DND-41 (cell line): ENCODE data around the gene NKAIN2.
"Not testable (repeated sequence)": the region's sequence is repeated elsewhere in the genome, so short reads cannot be mapped to it uniquely, and the experiment has no call there.

Experiments
- ATAC-seq: fragments of 200-7000 bp; cut with Tn5 transposase; 3 replicates; pipeline ENCODE4 v1.9.1; 2021; ENCODE audit warnings: low read depth; ENCODE audit not compliant: insufficient read depth
- DNase-seq: peaks from one replicate; pipeline ENCODE4 v3.0.0-alpha.2; 2020
- H2AFZ ChIP-seq: 2 replicates; pipeline ENCODE4 v1.6.0; 2012; ENCODE audit warnings: low read depth, low read length
- H3K27ac ChIP-seq: 2 replicates; pipeline ENCODE4 v1.5.1; 2012; ENCODE audit warnings: low read length, inconsistent platforms
- H3K27me3 ChIP-seq: fragments of 200-600 bp; sonication (generic); 2 replicates; pipeline ENCODE4 v1.6.0; 2012; ENCODE audit warnings: low read length, mild to moderate bottlenecking, inconsistent platforms; ENCODE audit not compliant: insufficient read depth, poor library complexity
- H3K36me3 ChIP-seq: 2 replicates; pipeline ENCODE4 v1.5.1; 2012; ENCODE audit warnings: low read length, inconsistent platforms; ENCODE audit not compliant: insufficient read depth
- H3K4me1 ChIP-seq: 2 replicates; pipeline ENCODE4 v1.5.1; 2012; ENCODE audit warnings: mild to moderate bottlenecking, low read length; ENCODE audit not compliant: insufficient read depth
- H3K4me2 ChIP-seq: 2 replicates; pipeline ENCODE4 v1.6.0; 2012; ENCODE audit warnings: mild to moderate bottlenecking, moderate library complexity, low read length, inconsistent platforms; ENCODE audit not compliant: insufficient read depth
- H3K4me3 ChIP-seq, 2 experiments: fragments of 200-600 bp in 1 of 2; shearing (Covaris generic) in 1 of 2; 2 replicates each; pipeline ENCODE4 v1.5.1; 2012 to 2016; ENCODE audit warnings: inconsistent platforms in 2 of 2, low read length in 2 of 2, mild to moderate bottlenecking in 2 of 2, low read depth in 1 of 2, moderate library complexity in 1 of 2
- H3K79me2 ChIP-seq: 2 replicates; pipeline ENCODE4 v1.6.0; 2012; ENCODE audit warnings: low read length, inconsistent platforms; ENCODE audit not compliant: insufficient read depth
- H3K9ac ChIP-seq: 2 replicates; pipeline ENCODE4 v1.6.0; 2012; ENCODE audit warnings: low read depth, mild to moderate bottlenecking, inconsistent platforms, low read length, moderate library complexity
- H3K9me3 ChIP-seq: 2 replicates; pipeline ENCODE4 v1.5.1; 2012; ENCODE audit warnings: low read length, moderate library complexity, mild to moderate bottlenecking, inconsistent platforms; ENCODE audit not compliant: insufficient read depth, severe bottlenecking
- H4K20me1 ChIP-seq: 2 replicates; pipeline ENCODE4 v1.6.0; 2012; ENCODE audit warnings: low read length; ENCODE audit not compliant: insufficient read depth
- CTCF ChIP-seq: IDR thresholded peaks from 2 replicates; pipeline ENCODE4 v1.5.1; 2012; ENCODE audit warnings: borderline replicate concordance, low read length, moderate library complexity, mild to moderate bottlenecking; ENCODE audit not compliant: poor library complexity, severe bottlenecking; ENCODE audit errors: extremely low read depth
- EZH2 ChIP-seq: IDR thresholded peaks from 3 replicates; pipeline ENCODE4 v1.6.1; 2012; ENCODE audit warnings: borderline replicate concordance, low read depth, mild to moderate bottlenecking, moderate library complexity, low read length, inconsistent platforms; ENCODE audit not compliant: severe bottlenecking

NKAIN2 gene

DNA sequence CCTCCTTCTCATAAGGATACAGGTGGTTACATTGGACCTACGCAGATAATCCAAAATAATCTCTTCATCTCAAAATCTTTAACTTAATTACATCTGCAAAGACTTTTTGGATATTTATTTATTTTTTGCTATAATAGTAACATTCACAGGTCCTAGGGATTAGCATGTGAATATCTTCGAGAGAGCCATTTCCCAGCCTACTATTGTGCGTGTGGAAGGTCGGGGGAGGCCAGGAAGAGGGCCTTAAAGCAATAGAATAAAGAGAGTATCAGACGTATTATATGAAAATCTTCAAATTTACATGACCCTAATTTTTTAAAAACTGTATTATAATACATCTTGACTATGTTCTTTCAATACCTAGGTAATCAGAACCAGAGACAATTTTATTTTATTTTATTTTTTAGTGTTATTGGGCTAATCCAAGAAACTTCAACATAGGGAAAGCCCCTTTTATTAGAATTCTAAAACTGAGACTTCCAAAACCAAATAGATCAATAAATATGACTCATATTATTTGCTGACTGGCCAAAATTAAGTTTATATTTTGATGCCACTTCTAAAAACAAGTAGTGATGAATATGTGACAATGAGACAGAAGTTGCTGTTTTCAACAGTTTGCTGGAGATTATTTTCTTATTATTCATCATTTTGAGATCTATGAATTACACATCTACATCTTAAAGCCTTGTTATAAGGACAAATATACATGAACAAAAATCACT is 536.1 kb downstream of the NKAIN2 start:
- H3K4me1 ChIP-seq = no peaks in the 10 kb centered on the region
- no peak overlapping the region for H3K4me3 ChIP-seq
- H3K36me3 ChIP-seq = no peaks in the 10 kb centered on the region
- TF ChIP-seq CTCF (no peak), EZH2 (no peak)
- H3K27me3 ChIP-seq = no peaks in the 10 kb centered on the region
- ATAC-seq = no peak
- no peaks in the 10 kb centered on the region for H4K20me1 ChIP-seq
- H3K27ac ChIP-seq = no peak overlapping the region
- no peak overlapping the region for H3K4me2 ChIP-seq
- no peak overlapping the region for H2AFZ ChIP-seq
- no peak for DNase-seq
- H3K9me3 ChIP-seq = no peaks in the 10 kb centered on the region
- H3K79me2 ChIP-seq = no peaks in the 10 kb centered on the region
- no peak overlapping the region for H3K9ac ChIP-seq

GRCh38 chr6:124348339-124348738 is 544.7 kb downstream of the NKAIN2 start:
- ATAC-seq, H3K27ac ChIP-seq, H3K4me1 ChIP-seq, H3K9ac ChIP-seq, H2AFZ ChIP-seq, H3K27me3 ChIP-seq, DNase-seq, H4K20me1 ChIP-seq, H3K4me2 ChIP-seq, H3K36me3 ChIP-seq, H3K79me2 ChIP-seq, H3K9me3 ChIP-seq, H3K4me3 ChIP-seq: not testable (repeated sequence)

DNA sequence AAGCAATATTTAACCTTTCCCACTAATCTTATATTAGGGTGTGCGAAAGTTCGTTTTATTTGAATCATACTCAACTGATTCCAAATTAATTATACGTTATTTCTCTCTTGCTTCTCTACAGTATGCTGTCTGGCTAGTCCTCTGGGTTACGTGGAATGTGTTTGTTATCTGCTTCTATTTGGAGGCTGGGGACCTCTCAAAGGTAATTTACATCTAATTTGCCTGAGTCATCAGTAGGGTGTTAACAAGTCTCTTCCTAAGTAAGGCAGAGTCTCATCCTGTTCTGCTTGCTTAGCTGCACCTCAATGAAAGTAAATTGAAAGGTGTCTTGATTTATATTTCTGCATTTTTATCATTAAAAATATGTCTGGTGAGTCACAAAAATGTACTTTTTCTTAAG is 551.5 kb downstream of the NKAIN2 start:
- TF ChIP-seq CTCF = no peak
- TF ChIP-seq EZH2 = no peak
- Histone ChIP-seq H3K79me2 (no peaks in the 10 kb centered on the region), H3K4me3 (no peak overlapping the region)

GRCh38 chr6:124356276-124356810 is 552.7 kb downstream of the NKAIN2 start:
- Histone ChIP-seq H3K36me3 (no peaks in the 10 kb centered on the region), H3K4me3 (no peak overlapping the region), H3K4me1 (no peaks in the 10 kb centered on the region), H3K4me2 (no peak overlapping the region), H3K27ac (no peak overlapping the region), H3K9ac (no peak overlapping the region), H2AFZ (no peak overlapping the region), H4K20me1 (no peaks in the 10 kb centered on the region), H3K27me3 (no peaks in the 10 kb centered on the region), H3K79me2 (no peaks in the 10 kb centered on the region), H3K9me3 (no peaks in the 10 kb centered on the region)
- ATAC-seq (no peak), DNase-seq (no peak)
- no peak for TF ChIP-seq EZH2
- no peak for TF ChIP-seq CTCF

More for the DNA sequence above, 551.5 kb downstream of the NKAIN2 start:
- H3K27ac ChIP-seq = no peak overlapping the region
- no peaks in the 10 kb centered on the region for H3K27me3 ChIP-seq
- no peak overlapping the region for H3K9ac ChIP-seq
- H3K4me1 ChIP-seq = no peaks in the 10 kb centered on the region
- ATAC-seq = no peak
- H3K36me3 ChIP-seq = no peaks in the 10 kb centered on the region
- no peak overlapping the region for H3K4me2 ChIP-seq
- no peak for DNase-seq
- no peaks in the 10 kb centered on the region for H4K20me1 ChIP-seq
- H3K9me3 ChIP-seq = no peaks in the 10 kb centered on the region
- H2AFZ ChIP-seq = no peak overlapping the region
